Eye (tissue), 1 donor: Measurements from ENCODE around the gene KCNJ5.

ENCODE experiments used
- DNase-seq: peaks from one replicate; pipeline ENCODE4 v3.0.0-alpha.2; 2015

Gene KCNJ5

GRCh38 chr11:128890543-128891368, at the start of gene KCNJ5:
TSS of gene KCNJ5 (plus strand) at chr11:128891356. CDS start at chr11:128911274, 19,918 bp downstream.
- DNase-seq: peak; percentile 87

GRCh38 chr11:128841461-128842072, 49.6 kb upstream of the KCNJ5 start:
- DNase-seq: no peak

- DNase-seq: no peak
Measured at GRCh38 chr11:128843198-128843785, 47.9 kb upstream of the KCNJ5 start.

GRCh38 chr11:128845334-128845780, 45.8 kb upstream of the KCNJ5 start:
- DNase-seq: no peak

- DNase-seq: no peak
Measured at GRCh38 chr11:128846985-128847384, 44.2 kb upstream of the KCNJ5 start.

GRCh38 chr11:128848815-128849455, 42.2 kb upstream of the KCNJ5 start:
- DNase-seq: peak; percentile 55

- no peak for DNase-seq
Measured at GRCh38 chr11:128852327-128853023, 38.7 kb upstream of the KCNJ5 start.

GRCh38 chr11:128853559-128853958, 37.6 kb upstream of the KCNJ5 start:
- no peak for DNase-seq

GRCh38 chr11:128854841-128855240, 36.3 kb upstream of the KCNJ5 start:
- no peak for DNase-seq

GRCh38 chr11:128856241-128856640, 34.9 kb upstream of the KCNJ5 start:
- no peak for DNase-seq

GRCh38 chr11:128857341-128857740, 33.8 kb upstream of the KCNJ5 start:
- DNase-seq: no peak

GRCh38 chr11:128859563-128860441, 31.4 kb upstream of the KCNJ5 start:
- peak; percentile 77 for DNase-seq

- DNase-seq: no peak
Measured at GRCh38 chr11:128860571-128861361, 30.4 kb upstream of the KCNJ5 start.

- no peak for DNase-seq
Measured at GRCh38 chr11:128862406-128862805, 28.8 kb upstream of the KCNJ5 start.

- DNase-seq: peak; percentile 33
Measured at GRCh38 chr11:128862908-128863660, 28.1 kb upstream of the KCNJ5 start.

- DNase-seq: no peak
Measured at GRCh38 chr11:128865490-128865889, 25.7 kb upstream of the KCNJ5 start.

GRCh38 chr11:128867277-128867676, 23.9 kb upstream of the KCNJ5 start, which contains the start of gene KCNJ1:
TSS of gene KCNJ1 (minus strand) at chr11:128867296. CDS start at chr11:128840243, 27,053 bp downstream.
- DNase-seq: no peak

- no peak for DNase-seq
Measured at GRCh38 chr11:128868841-128869671, 22.1 kb upstream of the KCNJ5 start.

GRCh38 chr11:128871168-128871610, 20.0 kb upstream of the KCNJ5 start:
- DNase-seq: no peak
